IMR-90 (cell line): ENCODE results near the gene USP9X.

Experiments used
- BHLHE40 ChIP-seq: fragments of 150-350 bp; IDR thresholded peaks from 2 replicates; pipeline ENCODE4 v1.6.1; 2016; ENCODE audit warnings: mild to moderate bottlenecking, low read depth, low read length
- CEBPB ChIP-seq: IDR thresholded peaks from 2 replicates; pipeline ENCODE4 v1.6.1; 2012; ENCODE audit warnings: low read depth, low read length, improper control_type of control experiment
- CTCF ChIP-seq: conservative IDR thresholded peaks from 2 replicates; pipeline ENCODE4 v1.5.1; 2012; ENCODE audit warnings: mild to moderate bottlenecking, low read depth, low read length, improper control_type of control experiment
- FOS ChIP-seq: fragments of 150-350 bp; IDR thresholded peaks from 2 replicates; pipeline ENCODE4 v1.6.1; 2016; ENCODE audit warnings: low read depth, low read length
- MAZ ChIP-seq: IDR thresholded peaks from 2 replicates; pipeline ENCODE4 v1.6.1; 2012; ENCODE audit warnings: low read depth, mild to moderate bottlenecking, low read length, improper control_type of control experiment, moderate library complexity, borderline replicate concordance
- MXI1 ChIP-seq: IDR thresholded peaks from 2 replicates; pipeline ENCODE4 v1.6.1; 2012; ENCODE audit warnings: low read depth, mild to moderate bottlenecking, low read length, moderate library complexity, borderline replicate concordance
- POLR2A ChIP-seq: IDR thresholded peaks from 2 replicates; pipeline ENCODE4 v1.6.1; 2012; ENCODE audit warnings: mild to moderate bottlenecking, low read depth, low read length
- RAD21 ChIP-seq: IDR thresholded peaks from 2 replicates; pipeline ENCODE4 v1.6.1; 2012; ENCODE audit warnings: low read length, improper control_type of control experiment
- RCOR1 ChIP-seq: IDR thresholded peaks from 2 replicates; pipeline ENCODE4 v1.6.1; 2012; ENCODE audit warnings: mild to moderate bottlenecking, low read length, improper control_type of control experiment; ENCODE audit not compliant: insufficient replicate concordance
- RFX5 ChIP-seq: IDR thresholded peaks from 2 replicates; pipeline ENCODE4 v1.8.0; 2012; ENCODE audit warnings: low read depth, mild to moderate bottlenecking, low read length, moderate library complexity
- SMC3 ChIP-seq: fragments of 150-350 bp; IDR thresholded peaks from 2 replicates; pipeline ENCODE4 v1.6.1; 2016; ENCODE audit warnings: low read depth, mild to moderate bottlenecking, antibody characterized with exemption, low read length, moderate library complexity
- USF2 ChIP-seq: fragments of 150-350 bp; IDR thresholded peaks from 2 replicates; pipeline ENCODE4 v1.6.1; 2017; ENCODE audit warnings: mild to moderate bottlenecking, antibody characterized with exemption, low read length, low read depth

- no peak for TF ChIP-seq SMC3
- TF ChIP-seq CTCF = no peak
- TF ChIP-seq RAD21 = no peak
- no peak for TF ChIP-seq RFX5
- no peak for TF ChIP-seq POLR2A
- TF ChIP-seq BHLHE40 = no peak
- no peak for TF ChIP-seq MXI1
- TF ChIP-seq CEBPB = no peak
- no peak for TF ChIP-seq USF2
- no peak for TF ChIP-seq MAZ
- TF ChIP-seq FOS = no peak
- no peak for TF ChIP-seq RCOR1
These were observed 15.0 kb downstream of the USP9X start for GRCh38 chrX:41100200-41100599.
